Heart left ventricle (tissue), 16 donors: ENCODE data around the gene OR5K2. TPM values are rescaled to one million over a fixed set of nuclear protein-coding genes. Genes with fewer than 3 reads are reported as not detected.

Source experiments
- ATAC-seq, 4 donors: fragments of 200-7000 bp; cut with Tn5 transposase; one replicate each; pipeline ENCODE4 v1.9.1; 2020 to 2022; ENCODE audit warnings: moderate library complexity in 4 of 4, mild to moderate bottlenecking in 3 of 4, moderate number of reproducible peaks in 1 of 4
- DNase-seq, 5 donors: peaks; one replicate each; pipeline ENCODE4 v3.0.0-alpha.2; 2020
- H3K27ac ChIP-seq, 12 donors: fragments of 200-600 bp; sonication (generic) in 4 of 12; one replicate each; pipeline versions ENCODE4 v1.5.0 to v1.8.0; 2016 to 2022; ENCODE audit warnings: mild to moderate bottlenecking in 2 of 12
- H3K27me3 ChIP-seq, 9 donors: fragments of 200-600 bp; sonication (generic) in 2 of 9; one replicate each; pipeline versions ENCODE4 v1.5.1 to v1.8.0; 2016 to 2022; ENCODE audit warnings: mild to moderate bottlenecking in 3 of 9
- H3K36me3 ChIP-seq, 9 donors: fragments of 200-600 bp; sonication (generic) in 2 of 9; one replicate each; pipeline versions ENCODE4 v1.5.0 to v1.8.0; 2018 to 2022; ENCODE audit warnings: mild to moderate bottlenecking in 2 of 9
- H3K4me1 ChIP-seq, 12 donors: fragments of 200-600 bp; sonication (generic) in 4 of 12; one replicate each; pipeline versions ENCODE4 v1.5.0 to v1.8.0; 2016 to 2022; ENCODE audit warnings: mild to moderate bottlenecking in 3 of 12
- H3K4me3 ChIP-seq, 12 donors: fragments of 200-600 bp; sonication (generic) in 4 of 12; one replicate each; pipeline versions ENCODE4 v1.5.0 to v1.8.0; 2017 to 2022; ENCODE audit warnings: mild to moderate bottlenecking in 9 of 12, moderate library complexity in 4 of 12
- H3K9me3 ChIP-seq, 12 donors: fragments of 200-600 bp; sonication (generic) in 4 of 12; one replicate each; pipeline versions ENCODE4 v1.5.0 to v1.8.0; 2016 to 2022; ENCODE audit warnings: mild to moderate bottlenecking in 1 of 12
- POLR2A ChIP-seq, 2 donors: fragments of 450-650 bp; IDR thresholded peaks; one replicate each; pipeline ENCODE4 v1.6.1; 2017; ENCODE audit warnings: antibody characterized with exemption in 2 of 2, mild to moderate bottlenecking in 2 of 2, moderate library complexity in 2 of 2
- WGBS, 4 donors: extraction: QIAGEN DNeasy Blood & Tissue Kit in 2 of 4; methylation state at CpG; one replicate each; pipeline versions ENCODE4 v1.1.5 to v1.1.7; 2013 to 2018; 5-methylcytosine and 5-hydroxymethylcytosine counted together
- intact Hi-C, 10 donors: fragments of 100-400 bp; cut with DNase I; formaldehyde crosslinking; loops; one replicate each; pipeline versions ENCODE4 v1.11.1 to v1.14.2; 2022
- polyA plus RNA-seq, 2 donors: library from polyadenylated mRNA; stranded (reverse); fragments of 200-250 nt; gene quantifications; one replicate each; pipeline ENCODE4 v1.2.3, GENCODE V29; 2013
- total RNA-seq, 9 donors: library from RNA; depleted of rRNA in 2 of 9; stranded (reverse); fragments of >200 nt in 2 of 9; fragmentation: NEBNext Ultra II Directional in 3 of 9; extraction: Animal tissue kit (Norgen Biotek cat#: 25700) in 3 of 9; gene quantifications; one replicate each; pipeline versions ENCODE4 v1.1.0 to v1.2.4, GENCODE V29; 2016 to 2023
- TF ChIP-seq, protein P1 (sequence below), 12 donors: fragments of 200-600 bp; sonication (generic) in 4 of 12; IDR thresholded peaks; one replicate each; pipeline versions ENCODE4 v1.5.0 to v1.8.0; 2018 to 2022; ENCODE audit warnings: antibody characterized with exemption in 12 of 12, mild to moderate bottlenecking in 5 of 12
- donor health status: ischemic (EF 13 %, LVEDD 7.1; RV severe dilation, severe dysfunction).
- donor health status: healthy with polysubstance abuse.
- donor health status: DM: no; HTN: yes; CAD: no.
- donor health status: DM: no; HTN: no; CAD: no.
- donor health status: ischemic (EF 25% LVEDD 6.9; RV normal size, moderate dysfunction).
- donor health status: ischemic (EF 25% LVEDD 5.7; RV mildly dilated, moderate dysfunction).
- donor health status: healthy.
- donor health status: DM: yes; HTN: yes; CAD: no.
- donor health status: ischemic (EF 35%, LVEDD 5.7; RV mildly dilated, moderate dysfunction).
- donor health status: nonischemic (EF 11% LVEDD 7.7; RV severe dilation, severe dysfunction).
- donor health status: DM: yes; HTN: yes; CAD: no.
- donor health status: PGD.
- donor health status: ischemic (EF 29% LVEDD 5.4; RV normal size, mild dysfunction).
- donor health status: nonischemic (EF 23%, LVEDD 6.1; RV moderate dilation, normal function).

The OR5K2 gene
- total and polyA plus RNA-seq, 11 donors = not detected

DNA sequence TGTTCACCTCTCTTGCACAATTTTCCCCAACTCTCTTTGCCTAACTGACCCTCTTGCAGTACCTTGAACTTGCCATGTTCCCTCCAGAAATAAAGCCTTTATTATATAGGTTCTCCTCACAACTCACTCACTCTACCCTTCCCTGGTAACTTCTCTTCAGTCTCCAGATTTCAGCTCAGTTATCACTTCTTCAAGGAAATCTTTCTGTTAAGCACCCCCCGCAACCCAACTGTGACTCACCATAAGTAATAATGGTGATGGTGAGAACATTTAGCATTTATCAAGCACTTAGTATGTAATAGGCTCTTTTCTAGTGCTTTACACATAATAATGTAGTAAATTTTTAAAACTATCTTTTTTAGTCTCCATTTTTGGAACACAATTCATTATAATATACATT lies 42.6 kb upstream of the OR5K2 start:
- Histone ChIP-seq H3K4me1 (no peaks in the 10 kb centered on the region), H3K27ac (no peak overlapping the region), H3K4me3 (no peak overlapping the region), H3K27me3 (no peaks in the 10 kb centered on the region), H3K9me3 (peaks cover 0 to 16% (median 0%) of the 10 kb centered on the region in 12 donors), H3K36me3 (no peaks in the 10 kb centered on the region)
- no peak for TF ChIP-seq POLR2A (IDR thresholded peaks at IDR 0.05)
- TF ChIP-seq, protein P1, sequence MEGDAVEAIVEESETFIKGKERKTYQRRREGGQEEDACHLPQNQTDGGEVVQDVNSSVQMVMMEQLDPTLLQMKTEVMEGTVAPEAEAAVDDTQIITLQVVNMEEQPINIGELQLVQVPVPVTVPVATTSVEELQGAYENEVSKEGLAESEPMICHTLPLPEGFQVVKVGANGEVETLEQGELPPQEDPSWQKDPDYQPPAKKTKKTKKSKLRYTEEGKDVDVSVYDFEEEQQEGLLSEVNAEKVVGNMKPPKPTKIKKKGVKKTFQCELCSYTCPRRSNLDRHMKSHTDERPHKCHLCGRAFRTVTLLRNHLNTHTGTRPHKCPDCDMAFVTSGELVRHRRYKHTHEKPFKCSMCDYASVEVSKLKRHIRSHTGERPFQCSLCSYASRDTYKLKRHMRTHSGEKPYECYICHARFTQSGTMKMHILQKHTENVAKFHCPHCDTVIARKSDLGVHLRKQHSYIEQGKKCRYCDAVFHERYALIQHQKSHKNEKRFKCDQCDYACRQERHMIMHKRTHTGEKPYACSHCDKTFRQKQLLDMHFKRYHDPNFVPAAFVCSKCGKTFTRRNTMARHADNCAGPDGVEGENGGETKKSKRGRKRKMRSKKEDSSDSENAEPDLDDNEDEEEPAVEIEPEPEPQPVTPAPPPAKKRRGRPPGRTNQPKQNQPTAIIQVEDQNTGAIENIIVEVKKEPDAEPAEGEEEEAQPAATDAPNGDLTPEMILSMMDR (IDR thresholded peaks at IDR 0.05) = no peak
- DNase-seq (no peak), ATAC-seq (no peak)
- intact Hi-C loops = no loop called here
- 88 to 93% (median 91%) methylated on average over 1 of the region's 1 CpG for WGBS, 4 donors

- Histone ChIP-seq H3K36me3 (no peaks in the 10 kb centered on the region), H3K4me3 (no peak overlapping the region), H3K27ac (no peak overlapping the region), H3K27me3 (no peaks in the 10 kb centered on the region), H3K9me3 (peaks cover 0 to 25% (median 0%) of the 10 kb centered on the region in 12 donors), H3K4me1 (no peaks in the 10 kb centered on the region)
- 88 to 92% (median 89%) methylated on average over 2 of the region's 2 CpGs for WGBS, 4 donors
- no peak for TF ChIP-seq POLR2A (IDR thresholded peaks at IDR 0.05)
- TF ChIP-seq, protein P1 (IDR thresholded peaks at IDR 0.05) = no peak
- DNase-seq (no peak), ATAC-seq (no peak)
- intact Hi-C loops = no loop called here
These were observed 39.9 kb upstream of the OR5K2 start for GRCh38 chr3:98457543-98457942.

- TF ChIP-seq, protein P1 (IDR thresholded peaks at IDR 0.05) = no peak
- no peak for TF ChIP-seq POLR2A (IDR thresholded peaks at IDR 0.05)
- no peak for DNase-seq
- no peak for ATAC-seq
- no peaks in the 10 kb centered on the region for H3K27me3 ChIP-seq
- intact Hi-C loops = no loop called here
- H3K4me1 ChIP-seq = no peaks in the 10 kb centered on the region
- H3K27ac ChIP-seq = no peak overlapping the region
- H3K9me3 ChIP-seq = peaks cover 0 to 31% (median 0%) of the 10 kb centered on the region in 12 donors
- no peaks in the 10 kb centered on the region for H3K36me3 ChIP-seq
- no peak overlapping the region for H3K4me3 ChIP-seq
These were observed 37.3 kb upstream of the OR5K2 start for GRCh38 chr3:98460220-98460619.

DNA sequence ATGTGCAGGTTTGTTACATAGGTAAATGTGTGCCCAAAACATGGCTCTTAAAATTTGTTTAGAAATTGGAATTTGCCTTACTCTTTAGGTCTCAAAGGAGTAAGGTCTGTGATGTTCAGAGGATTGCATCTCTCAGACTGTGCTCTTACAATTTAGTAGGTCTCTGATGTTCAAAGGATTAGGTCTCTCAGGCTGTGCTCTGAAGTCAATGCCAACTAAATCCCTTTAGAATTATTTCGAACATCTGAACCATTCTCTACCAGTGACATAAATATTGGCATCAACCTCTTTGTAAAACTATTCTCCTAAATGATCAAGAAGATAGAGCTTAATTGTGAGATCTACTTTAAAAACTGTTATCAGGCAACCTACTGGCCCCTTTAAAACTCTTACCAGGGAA lies 34.6 kb upstream of the OR5K2 start, which contains the start of gene OR5K1:
Gene OR5K1 (plus strand): TSS at position 301 of the 400 bp plus-strand sequence. CDS start 6,376 bp downstream, outside the sequence.
- H3K4me3 ChIP-seq = no peak within 1 kb of the TSS
- intact Hi-C loops = no loop called here
- no peak within 1 kb of the TSS for H3K27ac ChIP-seq
- 70 to 87% (median 75%) methylated on average over 1 of the region's 1 CpG for WGBS, 4 donors
- H3K9me3 ChIP-seq = peaks cover 0 to 35% (median 0%) of the 10 kb centered on the region in 12 donors
- DNase-seq (no peak), ATAC-seq (no peak)
- TF ChIP-seq, protein P1 (IDR thresholded peaks at IDR 0.05) = no peak
- TF ChIP-seq POLR2A (IDR thresholded peaks at IDR 0.05) = no peak
- H3K27me3 ChIP-seq = no peaks in the 10 kb centered on the region
- no peaks in the 10 kb centered on the region for H3K4me1 ChIP-seq
- no peaks in the 10 kb centered on the region for H3K36me3 ChIP-seq
